ENCODE measurements around the gene WDR76. TPM values are rescaled to one million over a fixed set of nuclear protein-coding genes. Genes with fewer than 3 reads are reported as not detected.

Gene WDR76
- total RNA-seq, 1 donor: 58.2 TPM

DNA sequence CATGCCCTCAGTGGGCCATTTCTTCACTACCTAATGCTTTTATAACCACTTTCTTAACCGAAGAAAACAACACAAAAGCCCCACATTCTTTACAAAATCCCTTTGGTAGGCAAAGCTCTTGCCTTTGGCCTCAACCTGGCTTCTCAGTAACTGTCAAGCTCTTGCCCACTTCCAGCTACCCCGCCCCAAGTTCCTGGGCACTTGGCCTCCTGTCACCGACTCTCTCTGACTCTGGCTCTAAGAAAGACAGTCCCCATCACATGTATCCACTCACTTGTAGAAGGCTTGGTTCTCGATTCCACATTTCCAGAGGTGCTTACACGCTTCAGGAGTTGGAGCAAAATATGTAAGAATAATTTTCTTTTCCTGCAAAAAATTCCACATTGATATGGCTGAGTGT lies 61.1 kb downstream of the WDR76 start:
- TF ChIP-seq, protein P1, sequence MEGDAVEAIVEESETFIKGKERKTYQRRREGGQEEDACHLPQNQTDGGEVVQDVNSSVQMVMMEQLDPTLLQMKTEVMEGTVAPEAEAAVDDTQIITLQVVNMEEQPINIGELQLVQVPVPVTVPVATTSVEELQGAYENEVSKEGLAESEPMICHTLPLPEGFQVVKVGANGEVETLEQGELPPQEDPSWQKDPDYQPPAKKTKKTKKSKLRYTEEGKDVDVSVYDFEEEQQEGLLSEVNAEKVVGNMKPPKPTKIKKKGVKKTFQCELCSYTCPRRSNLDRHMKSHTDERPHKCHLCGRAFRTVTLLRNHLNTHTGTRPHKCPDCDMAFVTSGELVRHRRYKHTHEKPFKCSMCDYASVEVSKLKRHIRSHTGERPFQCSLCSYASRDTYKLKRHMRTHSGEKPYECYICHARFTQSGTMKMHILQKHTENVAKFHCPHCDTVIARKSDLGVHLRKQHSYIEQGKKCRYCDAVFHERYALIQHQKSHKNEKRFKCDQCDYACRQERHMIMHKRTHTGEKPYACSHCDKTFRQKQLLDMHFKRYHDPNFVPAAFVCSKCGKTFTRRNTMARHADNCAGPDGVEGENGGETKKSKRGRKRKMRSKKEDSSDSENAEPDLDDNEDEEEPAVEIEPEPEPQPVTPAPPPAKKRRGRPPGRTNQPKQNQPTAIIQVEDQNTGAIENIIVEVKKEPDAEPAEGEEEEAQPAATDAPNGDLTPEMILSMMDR (IDR thresholded peaks at IDR 0.05; ENCODE audit: insufficient read depth, low read length): no peak
- no peak overlapping the region for H3K4me3 ChIP-seq (ENCODE audit: low read depth, low read length)
- DNase-seq (ENCODE audit: low read depth): no peak

DNA sequence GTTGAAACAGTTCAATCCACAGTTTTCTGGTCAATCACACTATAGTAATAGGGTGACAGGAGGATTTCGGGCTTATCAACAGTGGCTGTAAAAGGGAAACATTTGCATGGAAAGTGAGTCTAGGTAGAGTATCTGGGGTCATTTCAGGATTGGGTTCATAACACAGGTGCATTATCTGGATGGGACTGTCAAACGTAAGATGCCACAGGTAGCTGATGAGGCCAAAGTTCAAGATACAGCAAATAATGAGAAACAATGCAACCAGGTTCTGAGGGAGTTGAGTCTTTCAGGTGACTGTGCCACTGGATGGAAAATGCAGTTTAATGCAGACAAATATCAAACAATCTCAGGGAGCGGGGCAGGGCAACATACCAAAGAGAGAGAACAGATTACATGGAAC lies 62.2 kb downstream of the WDR76 start:
- no peak overlapping the region for H3K4me3 ChIP-seq (ENCODE audit: low read depth, low read length)
- TF ChIP-seq, protein P1 (IDR thresholded peaks at IDR 0.05; ENCODE audit: insufficient read depth, low read length): no peak
- no peak for DNase-seq (ENCODE audit: low read depth)

DNA sequence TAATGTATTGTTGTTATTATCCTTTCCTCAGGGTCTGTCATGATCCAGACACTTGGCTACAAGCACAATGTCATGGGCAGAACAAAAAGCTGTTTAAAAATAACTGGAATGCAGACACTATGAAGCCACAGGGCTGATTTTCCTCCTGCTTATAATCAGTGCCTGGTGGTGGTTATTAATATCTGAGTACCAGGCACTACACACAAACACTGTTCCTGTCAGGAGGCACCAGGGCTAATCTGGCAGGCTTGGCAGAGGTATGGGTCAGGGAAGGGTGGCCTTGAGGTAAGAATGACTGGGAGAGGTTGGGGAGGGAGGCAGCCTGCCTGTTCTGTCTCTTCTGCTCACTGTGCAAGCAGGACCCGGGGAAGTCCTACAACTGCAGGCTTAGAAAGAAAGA lies 67.2 kb downstream of the WDR76 start:
- DNase-seq (ENCODE audit: low read depth): no peak
- TF ChIP-seq, protein P1 (IDR thresholded peaks at IDR 0.05; ENCODE audit: insufficient read depth, low read length): no peak
- no peak overlapping the region for H3K4me3 ChIP-seq (ENCODE audit: low read depth, low read length)

DNA sequence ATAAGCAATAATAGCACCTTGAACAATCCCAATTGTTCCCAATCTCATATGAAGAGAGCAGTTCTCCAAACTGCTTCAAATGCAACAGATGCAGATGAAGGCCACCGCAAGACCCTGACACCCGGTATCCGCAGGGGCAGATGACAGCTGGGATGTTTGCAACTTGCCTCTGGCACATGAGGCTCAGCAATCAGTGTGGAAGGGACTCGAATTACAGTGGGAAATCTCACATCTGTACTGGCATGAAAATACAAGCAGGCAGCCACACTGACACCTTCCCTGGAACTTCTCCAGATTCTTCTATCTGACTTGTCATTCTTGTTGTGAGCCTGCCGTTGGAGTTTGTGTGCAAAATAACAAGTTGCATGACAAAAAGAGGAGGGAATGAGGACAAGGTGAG lies 68.8 kb downstream of the WDR76 start:
- H3K4me3 ChIP-seq (ENCODE audit: low read depth, low read length): no peak overlapping the region
- DNase-seq (ENCODE audit: low read depth): no peak
- TF ChIP-seq, protein P1 (IDR thresholded peaks at IDR 0.05; ENCODE audit: insufficient read depth, low read length): no peak

DNA sequence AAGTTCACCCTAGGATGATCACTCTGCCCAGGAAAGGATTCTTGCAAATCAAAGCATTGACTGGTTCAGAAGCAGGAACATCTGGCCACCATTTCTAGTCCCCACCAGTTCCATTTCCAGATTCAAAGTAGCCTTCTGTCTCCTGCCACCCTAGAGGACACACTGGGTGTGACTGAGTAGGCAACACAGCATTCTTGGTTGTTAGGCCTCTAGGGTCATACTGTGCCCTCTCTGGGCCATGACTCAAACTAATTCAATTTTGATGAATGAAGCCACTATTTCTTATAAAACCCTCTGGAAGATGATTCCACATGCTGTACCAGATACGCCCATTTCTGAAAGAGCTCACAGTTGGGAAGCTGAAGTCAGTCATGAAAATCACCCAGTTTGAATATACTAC lies 69.7 kb downstream of the WDR76 start:
- TF ChIP-seq, protein P1 (IDR thresholded peaks at IDR 0.05; ENCODE audit: insufficient read depth, low read length): no peak
- no peak overlapping the region for H3K4me3 ChIP-seq (ENCODE audit: low read depth, low read length)
- DNase-seq (ENCODE audit: low read depth): no peak

DNA sequence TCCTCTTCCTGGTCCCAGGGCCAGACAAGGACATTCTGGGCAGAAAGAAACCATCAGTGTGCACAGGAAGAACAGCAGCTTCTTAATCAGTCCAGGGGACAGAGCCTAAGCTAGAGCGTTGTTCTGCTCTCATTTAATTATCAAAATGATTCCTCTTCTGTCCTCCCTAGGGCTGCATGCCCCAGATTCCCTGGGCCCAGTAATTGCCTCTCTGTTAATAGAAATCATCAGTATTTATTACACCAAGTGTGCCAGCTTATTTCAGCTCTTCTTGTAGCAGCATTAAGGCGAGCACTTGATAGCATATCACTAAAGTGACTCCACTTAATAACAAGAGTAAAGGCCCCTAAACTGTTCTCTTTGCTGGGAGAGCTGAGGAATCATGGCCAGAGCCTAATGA lies 72.1 kb downstream of the WDR76 start:
- no peak for DNase-seq (ENCODE audit: low read depth)
- TF ChIP-seq, protein P1 (IDR thresholded peaks at IDR 0.05; ENCODE audit: insufficient read depth, low read length): no peak
- H3K4me3 ChIP-seq (ENCODE audit: low read depth, low read length): no peak overlapping the region

DNA sequence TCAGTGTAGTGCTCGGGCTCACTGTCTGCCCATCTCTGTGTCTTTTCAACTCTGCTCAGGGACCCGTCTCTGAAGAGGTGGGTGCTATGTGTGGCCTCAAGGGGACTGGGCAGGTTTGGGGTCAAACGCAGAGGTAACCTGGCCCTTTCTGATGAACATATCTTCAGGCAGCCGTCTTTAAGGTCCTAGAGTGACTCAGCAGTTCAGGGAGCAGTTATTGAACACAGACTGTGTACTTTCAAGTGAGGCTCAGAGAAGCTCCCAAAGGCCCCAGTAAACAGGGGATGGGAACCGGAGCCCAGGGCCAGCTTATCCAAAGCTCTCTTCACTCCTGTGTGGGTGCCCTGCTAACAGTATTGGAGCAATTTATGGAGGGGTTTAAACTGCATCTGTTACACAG lies 73.1 kb downstream of the WDR76 start:
- no peak for DNase-seq (ENCODE audit: low read depth)
- TF ChIP-seq, protein P1 (IDR thresholded peaks at IDR 0.05; ENCODE audit: insufficient read depth, low read length): no peak
- no peak overlapping the region for H3K4me3 ChIP-seq (ENCODE audit: low read depth, low read length)
